IMR-90 (cell line): ENCODE measurements around the gene PRPF40B.

Experiments used
- CEBPB ChIP-seq: IDR thresholded peaks from 2 replicates; pipeline ENCODE4 v1.6.1; 2012; ENCODE audit warnings: low read depth, low read length, improper control_type of control experiment
- MXI1 ChIP-seq: IDR thresholded peaks from 2 replicates; pipeline ENCODE4 v1.6.1; 2012; ENCODE audit warnings: low read depth, mild to moderate bottlenecking, low read length, moderate library complexity, borderline replicate concordance
- NFE2L2 ChIP-seq: fragments of 150-350 bp; IDR thresholded peaks from 2 replicates; pipeline ENCODE4 v1.6.1; 2016; ENCODE audit warnings: low read depth, mild to moderate bottlenecking, low read length
- TF ChIP-seq, protein P1 (sequence below): conservative IDR thresholded peaks from 2 replicates; pipeline ENCODE4 v1.5.1; 2012; ENCODE audit warnings: mild to moderate bottlenecking, low read depth, low read length, improper control_type of control experiment

DNA sequence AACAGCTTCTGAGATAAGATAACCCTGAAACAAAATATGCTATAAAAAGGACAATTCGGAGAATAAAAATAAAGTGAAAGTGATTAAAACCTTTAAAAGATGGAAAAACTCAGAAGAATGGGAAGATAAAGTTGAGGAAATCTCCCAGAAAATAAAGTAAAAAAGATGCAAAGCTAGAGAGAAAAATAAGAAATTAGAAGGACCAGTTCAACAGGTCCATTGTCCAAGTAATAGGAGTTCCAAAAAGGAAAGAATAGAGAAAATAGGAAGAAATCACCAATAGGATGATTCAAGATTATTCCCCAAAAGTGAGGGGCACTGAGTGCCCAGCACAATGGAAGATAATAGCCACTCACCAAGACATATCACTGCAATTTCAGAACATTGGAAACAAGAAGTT, 4.8 kb upstream of the PRPF40B start:
- TF ChIP-seq, protein P1, sequence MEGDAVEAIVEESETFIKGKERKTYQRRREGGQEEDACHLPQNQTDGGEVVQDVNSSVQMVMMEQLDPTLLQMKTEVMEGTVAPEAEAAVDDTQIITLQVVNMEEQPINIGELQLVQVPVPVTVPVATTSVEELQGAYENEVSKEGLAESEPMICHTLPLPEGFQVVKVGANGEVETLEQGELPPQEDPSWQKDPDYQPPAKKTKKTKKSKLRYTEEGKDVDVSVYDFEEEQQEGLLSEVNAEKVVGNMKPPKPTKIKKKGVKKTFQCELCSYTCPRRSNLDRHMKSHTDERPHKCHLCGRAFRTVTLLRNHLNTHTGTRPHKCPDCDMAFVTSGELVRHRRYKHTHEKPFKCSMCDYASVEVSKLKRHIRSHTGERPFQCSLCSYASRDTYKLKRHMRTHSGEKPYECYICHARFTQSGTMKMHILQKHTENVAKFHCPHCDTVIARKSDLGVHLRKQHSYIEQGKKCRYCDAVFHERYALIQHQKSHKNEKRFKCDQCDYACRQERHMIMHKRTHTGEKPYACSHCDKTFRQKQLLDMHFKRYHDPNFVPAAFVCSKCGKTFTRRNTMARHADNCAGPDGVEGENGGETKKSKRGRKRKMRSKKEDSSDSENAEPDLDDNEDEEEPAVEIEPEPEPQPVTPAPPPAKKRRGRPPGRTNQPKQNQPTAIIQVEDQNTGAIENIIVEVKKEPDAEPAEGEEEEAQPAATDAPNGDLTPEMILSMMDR, result no peak
- TF ChIP-seq CEBPB (no peak), MXI1 (no peak), NFE2L2 (no peak)
